ENCODE results near the gene APOL4. TPM values are rescaled to one million over a fixed set of nuclear protein-coding genes. Genes with fewer than 3 reads are reported as not detected.
A peak's percentile ranks its signal among the peaks of the same experiment; 100 is the strongest.

The APOL4 gene
- total and polyA plus RNA-seq, 2 of the 4 experiments (the other 2 are of a cell fraction) = 0.07 TPM; not detected in 1

DNA sequence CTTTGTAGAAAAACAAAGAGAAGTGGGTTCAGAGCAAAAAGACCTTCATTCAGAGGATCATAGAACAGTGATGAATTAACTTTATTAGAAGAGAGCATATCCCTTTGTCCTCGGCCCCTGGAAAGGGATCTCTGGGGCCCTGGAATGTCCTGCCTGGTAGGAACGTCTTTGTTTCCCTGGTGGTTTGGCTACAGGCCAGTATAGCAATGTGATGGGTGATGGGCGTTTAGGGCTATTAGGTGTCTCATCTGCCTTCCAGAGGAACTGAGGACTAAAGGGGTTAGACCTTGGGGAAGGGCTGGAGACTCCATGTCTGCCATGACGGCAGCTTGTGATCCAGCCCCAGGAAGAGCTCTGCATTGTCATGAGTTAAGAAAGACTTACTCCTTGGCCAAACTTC lies 9.1 kb downstream of the APOL4 start:
- Histone ChIP-seq H2BK15ac (ENCODE audit: low read depth, low read length) (no peak overlapping the region; the same call in 2 of the 3 replicates), H3K79me1 (ENCODE audit: low read depth in 1 of 2, low read length in 2 of 2) (peaks cover 0 to 5% of the 10 kb centered on the region in 2 experiments; a peak in 1 of 4 replicates), H3K18ac (ENCODE audit: low read depth, low read length) (no peak overlapping the region), H2AK9ac (replicated peaks; ENCODE audit: low read depth, low read length, poor library complexity) (no peak overlapping the region), H4K91ac (ENCODE audit: insufficient read depth, low read depth, low read length) (no peak overlapping the region), H4K20me1 (ENCODE audit: insufficient read depth, low read length) (no peaks in the 10 kb centered on the region), H3K9ac (ENCODE audit: low read depth, low read length) (no peak overlapping the region), H2BK5ac (ENCODE audit: low read depth, low read length, poor library complexity, severe bottlenecking) (no peak overlapping the region), H4K8ac (ENCODE audit: low read depth in 2 of 2, low read length in 2 of 2) (no peak overlapping the region), H3K23ac (ENCODE audit: low read depth, low read length) (0 out of 2 replicates have a peak overlapping the region, but pooled peaks have one; percentile 4), H3K14ac (replicated peaks; ENCODE audit: low read depth, low read length) (no peak overlapping the region), H3K9me1 (ENCODE audit: insufficient read depth, low read length) (peaks cover 2% of the 10 kb centered on the region; the same call in 1 of the 2 replicates), H3K56ac (ENCODE audit: extremely low read depth, insufficient read depth, low read length) (no peak overlapping the region), H3K27ac (ENCODE audit: insufficient read depth, low read length) (no peak overlapping the region), H3K4me3 (ENCODE audit: insufficient read depth, low read depth, low read length) (no peak overlapping the region), H2BK20ac (ENCODE audit: low read depth, low read length) (0 out of 2 replicates have a peak overlapping the region, but pooled peaks have one; percentile 18), H3K4me1 (ENCODE audit: control insufficient read depth, insufficient read depth, low read length) (peaks cover 7% of the 10 kb centered on the region), H3K36me3 (ENCODE audit: control insufficient read depth, insufficient read depth, low read length) (no peaks in the 10 kb centered on the region), H3K27me3 (ENCODE audit: control insufficient read depth, insufficient read depth, low read length) (peaks cover 10% of the 10 kb centered on the region; the same call in 1 of the 2 replicates), H3K4me2 (ENCODE audit: low read depth, low read length) (no peak overlapping the region), H2BK120ac (ENCODE audit: low read depth, low read length) (no peak overlapping the region), H3K4ac (ENCODE audit: low read depth, low read length) (no peak overlapping the region), H2AK5ac (ENCODE audit: low read depth, low read length) (no peak overlapping the region), H3K9me3 (ENCODE audit: control insufficient read depth, insufficient read depth, low read length) (no peaks in the 10 kb centered on the region), H4K5ac (ENCODE audit: low read depth, low read length) (no peak overlapping the region), H2AFZ (replicated peaks; ENCODE audit: low read length, poor library complexity) (no peak overlapping the region)
- POLR2A ChIA-PET (ENCODE audit: unreplicated experiment) = no interaction called here
- ATAC-seq (ENCODE audit: low read depth) (no peak), DNase-seq (no peak)
- CTCF ChIA-PET = interaction anchor here (1.3 kb wide), 1 partner anchor 126 kb away, joined by 4 read pairs; no protein-coding TSS in a partner anchor
- BruUV-seq (replicated peaks) = no TSS peak
- dilution Hi-C loops (cut with HindIII; ENCODE audit: low sequenced_read_pairs, unreplicated experiment) = no loop called here
- intact Hi-C loops (cut with micrococcal nuclease) = no loop called here
- in situ Hi-C loops (cut with MboI; ENCODE audit: low sequenced_read_pairs) = loop anchor here (10.0 kb wide), 1 partner anchor 292 kb away; the partner anchor contains the start of gene TXN2
- 20% methylated on average over 1 of the region's 4 CpGs; no CpG with 5 or more reads in 1 of the 2 experiments for WGBS, 2 experiments (ENCODE audit: extremely low coverage in 2 of 2, insufficient read length in 1 of 2)
- TF ChIP-seq, protein P1, sequence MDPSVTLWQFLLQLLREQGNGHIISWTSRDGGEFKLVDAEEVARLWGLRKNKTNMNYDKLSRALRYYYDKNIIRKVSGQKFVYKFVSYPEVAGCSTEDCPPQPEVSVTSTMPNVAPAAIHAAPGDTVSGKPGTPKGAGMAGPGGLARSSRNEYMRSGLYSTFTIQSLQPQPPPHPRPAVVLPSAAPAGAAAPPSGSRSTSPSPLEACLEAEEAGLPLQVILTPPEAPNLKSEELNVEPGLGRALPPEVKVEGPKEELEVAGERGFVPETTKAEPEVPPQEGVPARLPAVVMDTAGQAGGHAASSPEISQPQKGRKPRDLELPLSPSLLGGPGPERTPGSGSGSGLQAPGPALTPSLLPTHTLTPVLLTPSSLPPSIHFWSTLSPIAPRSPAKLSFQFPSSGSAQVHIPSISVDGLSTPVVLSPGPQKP (IDR thresholded peaks at IDR 0.05; ENCODE audit: borderline replicate concordance, low read depth, low read length) = no peak
- no peak for TF ChIP-seq MAZ (IDR thresholded peaks at IDR 0.05; ENCODE audit: borderline replicate concordance, low read depth, low read length)
- TF ChIP-seq RAD21 (IDR thresholded peaks at IDR 0.05; ENCODE audit: low read length) = no peak
- TF ChIP-seq CEBPB (IDR thresholded peaks at IDR 0.05; ENCODE audit: low read depth, low read length) = no peak
- no peak for TF ChIP-seq FOS (IDR thresholded peaks at IDR 0.05; ENCODE audit: low read depth, low read length)
- no peak for TF ChIP-seq BHLHE40 (IDR thresholded peaks at IDR 0.05; ENCODE audit: low read depth, low read length)
- TF ChIP-seq NFE2L2 (IDR thresholded peaks at IDR 0.05; ENCODE audit: low read depth, low read length) = no peak
- TF ChIP-seq RFX5 (IDR thresholded peaks at IDR 0.05; ENCODE audit: low read depth, low read length) = no peak
- no peak for TF ChIP-seq MXI1 (IDR thresholded peaks at IDR 0.05; ENCODE audit: borderline replicate concordance, low read depth, low read length)
- TF ChIP-seq, protein P2, sequence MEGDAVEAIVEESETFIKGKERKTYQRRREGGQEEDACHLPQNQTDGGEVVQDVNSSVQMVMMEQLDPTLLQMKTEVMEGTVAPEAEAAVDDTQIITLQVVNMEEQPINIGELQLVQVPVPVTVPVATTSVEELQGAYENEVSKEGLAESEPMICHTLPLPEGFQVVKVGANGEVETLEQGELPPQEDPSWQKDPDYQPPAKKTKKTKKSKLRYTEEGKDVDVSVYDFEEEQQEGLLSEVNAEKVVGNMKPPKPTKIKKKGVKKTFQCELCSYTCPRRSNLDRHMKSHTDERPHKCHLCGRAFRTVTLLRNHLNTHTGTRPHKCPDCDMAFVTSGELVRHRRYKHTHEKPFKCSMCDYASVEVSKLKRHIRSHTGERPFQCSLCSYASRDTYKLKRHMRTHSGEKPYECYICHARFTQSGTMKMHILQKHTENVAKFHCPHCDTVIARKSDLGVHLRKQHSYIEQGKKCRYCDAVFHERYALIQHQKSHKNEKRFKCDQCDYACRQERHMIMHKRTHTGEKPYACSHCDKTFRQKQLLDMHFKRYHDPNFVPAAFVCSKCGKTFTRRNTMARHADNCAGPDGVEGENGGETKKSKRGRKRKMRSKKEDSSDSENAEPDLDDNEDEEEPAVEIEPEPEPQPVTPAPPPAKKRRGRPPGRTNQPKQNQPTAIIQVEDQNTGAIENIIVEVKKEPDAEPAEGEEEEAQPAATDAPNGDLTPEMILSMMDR (conservative IDR thresholded peaks at IDR 0.05; ENCODE audit: low read depth, low read length) = no peak
- no peak for TF ChIP-seq SMC3 (IDR thresholded peaks at IDR 0.05; ENCODE audit: low read depth, low read length)
- TF ChIP-seq RCOR1 (IDR thresholded peaks at IDR 0.05; ENCODE audit: insufficient replicate concordance, low read length) = no peak
- TF ChIP-seq POLR2A (IDR thresholded peaks at IDR 0.05; ENCODE audit: low read depth, low read length) = no peak
